HepG2 (cell line): ENCODE results near the gene SMIM13. TPM values are rescaled to one million over a fixed set of nuclear protein-coding genes. Genes with fewer than 3 reads are reported as not detected.
A peak's percentile ranks its signal among the peaks of the same experiment; 100 is the strongest.

Source experiments
- HMGA1 ChIP-seq: sonication (generic); formaldehyde crosslinking; conservative IDR thresholded peaks from 2 replicates; pipeline ENCODE4 v1.4.0; 2020; ENCODE audit warnings: missing genetic modification reagents
- PHF20 ChIP-seq: sonication (generic); formaldehyde crosslinking; IDR thresholded peaks from 2 replicates; pipeline ENCODE4 v1.5.0; 2020; ENCODE audit warnings: mild to moderate bottlenecking, missing genetic modification reagents
- POLR2AphosphoS2 ChIP-seq: IDR thresholded peaks from 2 replicates; pipeline ENCODE4 v1.6.1; 2011; ENCODE audit warnings: low read depth, low read length, improper control_type of control experiment
- RNF2 ChIP-seq: fragments of 450-650 bp; conservative IDR thresholded peaks from 2 replicates; pipeline ENCODE4 v1.6.1; 2016; ENCODE audit warnings: low read depth
- SALL2 ChIP-seq: sonication (generic); formaldehyde crosslinking; IDR thresholded peaks from 2 replicates; pipeline ENCODE4 v1.8.1; 2023; ENCODE audit warnings: mild to moderate bottlenecking, missing genetic modification reagents, inconsistent platforms
- SIX1 ChIP-seq: sonication (generic); formaldehyde crosslinking; IDR thresholded peaks from 2 replicates; pipeline ENCODE4 v1.4.0; 2020; ENCODE audit warnings: missing genetic modification reagents, borderline replicate concordance
- SMARCE1 ChIP-seq: fragments of 450-650 bp; IDR thresholded peaks from 2 replicates; pipeline ENCODE4 v1.6.1; 2017; ENCODE audit warnings: borderline replicate concordance
- THAP11 ChIP-seq: IDR thresholded peaks from 2 replicates; pipeline ENCODE4 v1.6.1; 2016; ENCODE audit warnings: missing biosample characterization, missing genetic modification reagents
- ZNF20 ChIP-seq: sonication (generic); formaldehyde crosslinking; IDR thresholded peaks from 2 replicates; pipeline ENCODE4 v1.4.0; 2020; ENCODE audit warnings: mild to moderate bottlenecking, moderate library complexity, missing genetic modification reagents
- ZNF468 ChIP-seq: sonication (generic); formaldehyde crosslinking; IDR thresholded peaks from 2 replicates; pipeline ENCODE4 v1.8.0; 2022; ENCODE audit warnings: mild to moderate bottlenecking, moderate library complexity, missing genetic modification reagents
- ZNF629 ChIP-seq: sonication (generic); formaldehyde crosslinking; conservative IDR thresholded peaks from 2 replicates; pipeline ENCODE4 v1.5.0; 2020; ENCODE audit warnings: missing genetic modification reagents
- polyA plus RNA-seq, 8 experiments: library from polyadenylated mRNA; depleted of rRNA in 3 of 8; stranded (reverse) in 7 of 8; unstranded in 1 of 8; fragments of >200 nt; fragmentation: Illumina TruSeq in 4 of 8; extraction: Trizol in 4 of 8; gene quantifications; 2 replicates each; pipeline versions ENCODE4 v1.2.1 to v1.2.3, GENCODE V29; 2011 to 2016; ENCODE audit warnings: low read depth in 4 of 8, missing spikeins in 1 of 8, mixed read lengths in 1 of 8; ENCODE audit not compliant: insufficient read depth in 1 of 8
- total RNA-seq, 5 experiments: library from RNA; depleted of rRNA; stranded (reverse); fragments of >200 nt; fragmentation: Illumina TruSeq; extraction: Trizol; gene quantifications; 2 replicates each; pipeline ENCODE4 v1.2.3, GENCODE V29; 2016; ENCODE audit warnings: low read depth in 1 of 5
- TF ChIP-seq, protein P1 (sequence below): sonication (generic); formaldehyde crosslinking; IDR thresholded peaks from 2 replicates; pipeline ENCODE4 v1.4.0; 2020; ENCODE audit warnings: missing genetic modification reagents, borderline replicate concordance
- TF ChIP-seq, protein P2 (sequence below): sonication (generic); formaldehyde crosslinking; conservative IDR thresholded peaks from 2 replicates; pipeline ENCODE4 v1.8.0; 2022; ENCODE audit warnings: mild to moderate bottlenecking, moderate library complexity, missing genetic modification reagents
- TF ChIP-seq, protein P3 (sequence below): sonication (generic); formaldehyde crosslinking; IDR thresholded peaks from 2 replicates; pipeline ENCODE4 v1.8.0; 2022; ENCODE audit warnings: mild to moderate bottlenecking, missing genetic modification reagents, borderline replicate concordance
- TF ChIP-seq, protein P4 (sequence below): sonication (generic); formaldehyde crosslinking; IDR thresholded peaks from 2 replicates; pipeline ENCODE4 v1.5.0; 2020; ENCODE audit warnings: missing genetic modification reagents
- TF ChIP-seq, protein P5 (sequence below): sonication (generic); formaldehyde crosslinking; IDR thresholded peaks from 2 replicates; pipeline ENCODE4 v1.5.1; 2020; ENCODE audit warnings: missing genetic modification reagents, mild to moderate bottlenecking, borderline replicate concordance

SMIM13 gene
- total and polyA plus RNA-seq, 2 of the 13 experiments (the other 11 are each of a cell fraction or from before 2014, with no cell fraction given) = 2.7 to 10.2 TPM

DNA sequence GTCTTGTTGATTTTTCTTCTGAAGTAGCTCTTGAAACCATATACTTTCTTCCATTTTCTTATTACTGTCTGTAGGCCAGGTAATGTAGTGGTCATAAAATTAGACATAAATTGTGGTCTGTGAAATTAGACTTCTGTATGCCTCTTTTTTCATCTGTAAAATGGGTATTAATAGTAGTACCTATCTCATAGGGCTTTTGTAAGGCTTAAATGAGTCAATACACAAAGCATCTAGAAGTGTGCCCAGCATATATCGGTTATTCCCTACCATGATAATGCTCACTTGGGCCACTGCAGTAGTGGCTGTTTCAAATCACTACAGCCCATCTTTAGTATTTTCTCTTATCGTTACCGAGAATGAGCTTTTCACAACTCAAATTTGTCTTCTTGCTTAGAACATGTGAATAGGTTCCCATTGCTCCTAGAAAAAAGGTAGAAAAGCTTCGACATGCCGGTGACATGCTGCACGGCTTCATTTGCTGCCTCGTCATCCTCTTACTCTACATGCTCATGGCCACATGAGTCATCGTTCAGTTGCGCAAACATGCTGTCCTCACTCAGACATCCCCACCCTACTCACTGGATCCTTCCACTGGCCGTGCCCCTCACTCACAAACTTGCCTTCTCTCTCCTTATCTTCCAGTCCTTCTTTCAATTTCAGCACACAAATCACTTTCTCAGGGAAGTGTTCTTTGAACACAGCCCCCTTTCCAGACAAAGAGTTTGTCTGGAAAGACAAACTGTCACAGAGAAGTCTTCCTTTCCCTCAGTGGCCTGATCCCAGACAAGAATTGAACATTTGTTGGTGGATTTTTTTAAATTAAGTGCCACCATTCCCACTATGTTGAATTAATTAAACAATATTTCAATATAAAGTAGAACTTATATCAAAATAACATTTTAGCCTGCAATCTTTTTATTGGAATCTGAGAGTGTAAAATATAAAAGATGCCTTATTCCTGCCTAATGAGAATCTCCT is 50.0 kb downstream of the SMIM13 start (continued):
- TF ChIP-seq, protein P1, sequence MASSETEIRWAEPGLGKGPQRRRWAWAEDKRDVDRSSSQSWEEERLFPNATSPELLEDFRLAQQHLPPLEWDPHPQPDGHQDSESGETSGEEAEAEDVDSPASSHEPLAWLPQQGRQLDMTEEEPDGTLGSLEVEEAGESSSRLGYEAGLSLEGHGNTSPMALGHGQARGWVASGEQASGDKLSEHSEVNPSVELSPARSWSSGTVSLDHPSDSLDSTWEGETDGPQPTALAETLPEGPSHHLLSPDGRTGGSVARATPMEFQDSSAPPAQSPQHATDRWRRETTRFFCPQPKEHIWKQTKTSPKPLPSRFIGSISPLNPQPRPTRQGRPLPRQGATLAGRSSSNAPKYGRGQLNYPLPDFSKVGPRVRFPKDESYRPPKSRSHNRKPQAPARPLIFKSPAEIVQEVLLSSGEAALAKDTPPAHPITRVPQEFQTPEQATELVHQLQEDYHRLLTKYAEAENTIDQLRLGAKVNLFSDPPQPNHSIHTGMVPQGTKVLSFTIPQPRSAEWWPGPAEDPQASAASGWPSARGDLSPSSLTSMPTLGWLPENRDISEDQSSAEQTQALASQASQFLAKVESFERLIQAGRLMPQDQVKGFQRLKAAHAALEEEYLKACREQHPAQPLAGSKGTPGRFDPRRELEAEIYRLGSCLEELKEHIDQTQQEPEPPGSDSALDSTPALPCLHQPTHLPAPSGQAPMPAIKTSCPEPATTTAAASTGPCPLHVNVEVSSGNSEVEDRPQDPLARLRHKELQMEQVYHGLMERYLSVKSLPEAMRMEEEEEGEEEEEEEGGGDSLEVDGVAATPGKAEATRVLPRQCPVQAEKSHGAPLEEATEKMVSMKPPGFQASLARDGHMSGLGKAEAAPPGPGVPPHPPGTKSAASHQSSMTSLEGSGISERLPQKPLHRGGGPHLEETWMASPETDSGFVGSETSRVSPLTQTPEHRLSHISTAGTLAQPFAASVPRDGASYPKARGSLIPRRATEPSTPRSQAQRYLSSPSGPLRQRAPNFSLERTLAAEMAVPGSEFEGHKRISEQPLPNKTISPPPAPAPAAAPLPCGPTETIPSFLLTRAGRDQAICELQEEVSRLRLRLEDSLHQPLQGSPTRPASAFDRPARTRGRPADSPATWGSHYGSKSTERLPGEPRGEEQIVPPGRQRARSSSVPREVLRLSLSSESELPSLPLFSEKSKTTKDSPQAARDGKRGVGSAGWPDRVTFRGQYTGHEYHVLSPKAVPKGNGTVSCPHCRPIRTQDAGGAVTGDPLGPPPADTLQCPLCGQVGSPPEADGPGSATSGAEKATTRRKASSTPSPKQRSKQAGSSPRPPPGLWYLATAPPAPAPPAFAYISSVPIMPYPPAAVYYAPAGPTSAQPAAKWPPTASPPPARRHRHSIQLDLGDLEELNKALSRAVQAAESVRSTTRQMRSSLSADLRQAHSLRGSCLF = no peak
- TF ChIP-seq, protein P2, sequence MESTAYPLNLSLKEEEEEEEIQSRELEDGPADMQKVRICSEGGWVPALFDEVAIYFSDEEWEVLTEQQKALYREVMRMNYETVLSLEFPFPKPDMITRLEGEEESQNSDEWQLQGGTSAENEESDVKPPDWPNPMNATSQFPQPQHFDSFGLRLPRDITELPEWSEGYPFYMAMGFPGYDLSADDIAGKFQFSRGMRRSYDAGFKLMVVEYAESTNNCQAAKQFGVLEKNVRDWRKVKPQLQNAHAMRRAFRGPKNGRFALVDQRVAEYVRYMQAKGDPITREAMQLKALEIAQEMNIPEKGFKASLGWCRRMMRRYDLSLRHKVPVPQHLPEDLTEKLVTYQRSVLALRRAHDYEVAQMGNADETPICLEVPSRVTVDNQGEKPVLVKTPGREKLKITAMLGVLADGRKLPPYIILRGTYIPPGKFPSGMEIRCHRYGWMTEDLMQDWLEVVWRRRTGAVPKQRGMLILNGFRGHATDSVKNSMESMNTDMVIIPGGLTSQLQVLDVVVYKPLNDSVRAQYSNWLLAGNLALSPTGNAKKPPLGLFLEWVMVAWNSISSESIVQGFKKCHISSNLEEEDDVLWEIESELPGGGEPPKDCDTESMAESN (CRISPR knock-in tag) = peak; percentile 75; the same call in 1 of the 2 replicates
- TF ChIP-seq SALL2 (CRISPR knock-in tag) (no peak), THAP11 (CRISPR knock-in tag) (peak; percentile 75), PHF20 (CRISPR knock-in tag) (no peak), HMGA1 (CRISPR knock-in tag) (no peak), ZNF20 (CRISPR knock-in tag) (no peak), RNF2 (peak; percentile 86), ZNF629 (peak; percentile 62; the same call in 1 of the 2 replicates), SIX1 (no peak), SMARCE1 (no peak), ZNF468 (no peak), POLR2AphosphoS2 (no peak)
- TF ChIP-seq, protein P3, sequence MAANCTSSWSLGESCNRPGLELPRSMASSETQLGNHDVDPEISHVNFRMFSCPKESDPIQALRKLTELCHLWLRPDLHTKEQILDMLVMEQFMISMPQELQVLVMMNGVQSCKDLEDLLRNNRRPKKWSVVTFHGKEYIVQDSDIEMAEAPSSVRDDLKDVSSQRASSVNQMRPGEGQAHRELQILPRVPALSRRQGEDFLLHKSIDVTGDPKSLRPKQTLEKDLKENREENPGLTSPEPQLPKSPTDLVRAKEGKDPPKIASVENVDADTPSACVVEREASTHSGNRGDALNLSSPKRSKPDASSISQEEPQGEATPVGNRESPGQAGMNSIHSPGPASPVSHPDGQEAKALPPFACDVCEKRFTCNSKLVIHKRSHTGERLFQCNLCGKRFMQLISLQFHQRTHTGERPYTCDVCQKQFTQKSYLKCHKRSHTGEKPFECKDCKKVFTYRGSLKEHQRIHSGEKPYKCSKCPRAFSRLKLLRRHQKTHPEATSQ (CRISPR knock-in tag) = no peak
- TF ChIP-seq, protein P4, sequence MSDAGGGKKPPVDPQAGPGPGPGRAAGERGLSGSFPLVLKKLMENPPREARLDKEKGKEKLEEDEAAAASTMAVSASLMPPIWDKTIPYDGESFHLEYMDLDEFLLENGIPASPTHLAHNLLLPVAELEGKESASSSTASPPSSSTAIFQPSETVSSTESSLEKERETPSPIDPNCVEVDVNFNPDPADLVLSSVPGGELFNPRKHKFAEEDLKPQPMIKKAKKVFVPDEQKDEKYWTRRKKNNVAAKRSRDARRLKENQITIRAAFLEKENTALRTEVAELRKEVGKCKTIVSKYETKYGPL = no peak
- TF ChIP-seq, protein P5, sequence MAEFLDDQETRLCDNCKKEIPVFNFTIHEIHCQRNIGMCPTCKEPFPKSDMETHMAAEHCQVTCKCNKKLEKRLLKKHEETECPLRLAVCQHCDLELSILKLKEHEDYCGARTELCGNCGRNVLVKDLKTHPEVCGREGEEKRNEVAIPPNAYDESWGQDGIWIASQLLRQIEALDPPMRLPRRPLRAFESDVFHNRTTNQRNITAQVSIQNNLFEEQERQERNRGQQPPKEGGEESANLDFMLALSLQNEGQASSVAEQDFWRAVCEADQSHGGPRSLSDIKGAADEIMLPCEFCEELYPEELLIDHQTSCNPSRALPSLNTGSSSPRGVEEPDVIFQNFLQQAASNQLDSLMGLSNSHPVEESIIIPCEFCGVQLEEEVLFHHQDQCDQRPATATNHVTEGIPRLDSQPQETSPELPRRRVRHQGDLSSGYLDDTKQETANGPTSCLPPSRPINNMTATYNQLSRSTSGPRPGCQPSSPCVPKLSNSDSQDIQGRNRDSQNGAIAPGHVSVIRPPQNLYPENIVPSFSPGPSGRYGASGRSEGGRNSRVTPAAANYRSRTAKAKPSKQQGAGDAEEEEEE (CRISPR knock-in tag) = 0 out of 2 replicates have a peak, but pooled peaks have one; percentile 49
